Activated CD4-positive, alpha-beta T cell treated with anti-CD3 and anti-CD28 coated beads, Interleukin-2, amount 50 U/mL, for 16 hours (primary cell): Measurements from ENCODE around the gene SLC7A6.

ENCODE experiments used
- DNase-seq: peaks from one replicate; pipeline ENCODE4 v3.0.0-alpha.2; 2020

Gene SLC7A6

DNA sequence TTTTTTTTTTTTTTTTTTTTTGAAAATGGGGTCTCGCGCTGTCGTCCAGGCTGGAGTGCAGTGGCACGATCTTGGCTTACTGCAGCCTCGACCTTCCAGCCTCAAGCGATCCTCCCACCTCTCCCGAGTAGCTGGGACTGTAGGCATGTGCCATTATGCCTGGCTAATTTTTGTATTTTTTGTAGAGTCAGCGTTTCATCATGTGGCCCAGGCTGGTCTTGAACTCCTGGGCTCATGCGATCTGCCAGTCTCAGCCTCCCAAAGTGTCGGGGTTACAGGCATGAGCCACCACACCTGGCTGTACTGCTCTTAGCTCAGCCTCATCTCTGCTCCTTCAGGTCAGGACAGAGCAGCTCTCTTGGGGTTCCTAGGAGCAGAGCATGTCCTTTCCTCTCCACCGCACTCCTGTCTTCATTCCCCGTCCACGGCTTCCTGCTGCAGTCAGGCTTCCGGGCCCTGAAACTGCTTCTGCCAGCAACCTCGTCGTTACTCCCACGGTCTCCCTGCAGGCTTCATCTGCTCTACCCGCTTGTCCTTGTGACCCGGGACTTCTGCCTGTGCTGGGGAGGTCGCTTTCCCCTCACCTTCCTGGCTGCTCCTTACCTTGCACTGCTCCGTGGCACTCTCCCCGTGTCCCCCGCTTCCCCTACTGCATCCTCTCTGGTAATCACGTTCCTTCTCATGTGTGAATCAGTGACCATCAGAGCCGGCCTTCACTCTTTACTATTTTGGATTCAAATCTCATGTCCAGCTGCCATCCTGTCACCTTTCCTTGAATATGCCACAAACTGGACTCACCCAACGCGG lies 84.5 kb downstream of the SLC7A6 start:
- no peak for DNase-seq

DNA sequence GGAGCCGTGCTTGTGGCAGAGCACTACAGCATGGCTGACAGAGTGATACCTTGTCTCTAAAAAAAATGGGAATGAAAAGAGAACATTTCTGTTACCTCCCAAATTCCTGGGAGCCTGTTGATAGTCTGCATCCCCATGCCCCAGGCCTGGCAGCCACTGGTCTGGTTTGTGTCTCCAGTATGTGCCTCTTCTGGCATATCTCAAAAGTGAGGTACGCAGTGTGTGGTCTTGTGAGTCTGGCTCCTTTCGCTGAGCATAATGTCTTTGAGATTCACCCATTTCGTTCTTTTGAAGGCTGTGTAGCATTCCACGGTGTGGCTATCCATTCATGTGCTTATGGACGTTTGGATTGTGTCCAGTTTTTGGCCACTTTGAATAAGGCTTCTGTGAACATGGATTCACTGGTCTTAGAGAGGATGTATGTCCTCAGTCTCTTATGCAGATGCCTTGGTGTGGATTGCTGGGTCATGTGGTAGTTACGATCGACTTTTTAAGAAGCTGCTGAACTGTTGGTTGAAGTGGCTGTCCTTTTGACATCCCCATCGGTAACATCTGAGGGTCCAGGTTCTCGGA lies 85.6 kb downstream of the SLC7A6 start:
- DNase-seq, result no peak

DNA sequence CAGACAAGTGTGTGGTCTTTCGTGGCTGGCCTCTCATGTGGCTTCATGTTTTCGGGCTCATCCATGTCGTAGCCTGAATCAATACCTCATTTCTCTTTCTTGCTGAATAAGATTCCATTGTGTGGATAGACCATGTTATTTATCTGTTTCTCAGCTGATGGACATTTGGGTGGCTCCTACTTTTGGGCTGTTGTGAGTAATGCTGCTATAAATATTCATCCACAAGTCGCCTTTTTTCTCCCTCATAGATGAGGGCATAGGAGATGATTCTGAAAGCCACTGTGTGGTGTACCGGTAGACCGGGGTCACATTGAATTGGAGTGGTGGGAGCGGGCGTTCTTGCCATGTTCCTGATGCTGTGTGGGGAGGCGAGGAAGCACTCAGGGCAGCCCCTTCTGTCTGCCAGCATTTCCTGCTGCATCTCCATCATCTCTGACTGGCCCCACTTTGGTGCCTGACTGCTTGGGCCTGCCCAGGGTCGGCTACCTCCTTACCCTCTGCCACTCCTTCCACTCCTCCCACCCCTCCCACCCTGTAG lies 86.6 kb downstream of the SLC7A6 start:
- no peak for DNase-seq
